Left lung (tissue), 10 donors: ENCODE data around the gene AFAP1L2. TPM values are rescaled to one million over a fixed set of nuclear protein-coding genes. Genes with fewer than 3 reads are reported as not detected.
A peak's percentile ranks its signal among the peaks of the same experiment; 100 is the strongest.

ENCODE experiments used
- ATAC-seq: fragments of 200-7000 bp; cut with Tn5 transposase; one replicate; pipeline ENCODE4 v1.9.1; 2020; ENCODE audit warnings: moderate library complexity
- DNase-seq, 4 donors: peaks; one replicate each; pipeline ENCODE4 v3.0.0-alpha.2; 2013 to 2020
- H3K27ac ChIP-seq, 2 donors: fragments of 200-600 bp; sonication (generic) in 1 of 2; one replicate each; pipeline versions ENCODE4 v1.5.0 to v1.8.0; 2020 to 2021
- H3K27me3 ChIP-seq, 2 donors: fragments of 200-600 bp; sonication (generic) in 1 of 2; one replicate each; pipeline versions ENCODE4 v1.5.0 to v1.8.0; 2020 to 2021
- H3K36me3 ChIP-seq, 2 donors: fragments of 200-600 bp; sonication (generic) in 1 of 2; one replicate each; pipeline versions ENCODE4 v1.5.0 to v1.8.0; 2020 to 2021
- H3K4me1 ChIP-seq, 2 donors: fragments of 200-600 bp; one replicate each; pipeline ENCODE4 v1.8.0; 2021
- H3K4me3 ChIP-seq, 2 donors: fragments of 200-600 bp; sonication (generic) in 1 of 2; one replicate each; pipeline versions ENCODE4 v1.5.0 to v1.8.0; 2020 to 2021; ENCODE audit warnings: mild to moderate bottlenecking in 1 of 2
- H3K9me3 ChIP-seq, 2 donors: fragments of 200-600 bp; sonication (generic) in 1 of 2; one replicate each; pipeline versions ENCODE4 v1.5.0 to v1.8.0; 2020 to 2021
- intact Hi-C, 2 donors: fragments of 100-400 bp; cut with DNase I; formaldehyde crosslinking; loops; one replicate each; pipeline versions ENCODE4 v1.11.2 to v1.14.2; 2022
- polyA plus RNA-seq, 6 donors: library from polyadenylated mRNA; unstranded; fragments of 120-200 nt; gene quantifications; one replicate each; pipeline ENCODE4 v1.2.1, GENCODE V29; 2013; ENCODE audit not compliant: insufficient read length in 6 of 6
- total RNA-seq, 2 donors: library from RNA; stranded (reverse); fragmentation: NEBNext Ultra II Directional; extraction: Animal tissue kit (Norgen Biotek cat#: 25700); gene quantifications; one replicate each; pipeline ENCODE4 v1.2.1, GENCODE V29; 2021
- TF ChIP-seq, protein P1 (sequence below), 2 donors: fragments of 200-600 bp; sonication (generic) in 1 of 2; IDR thresholded peaks; one replicate each; pipeline versions ENCODE4 v1.5.0 to v1.8.0; 2021; ENCODE audit warnings: antibody characterized with exemption in 2 of 2
- donor health status: DM: no; HTN: yes; CAD: no.
- donor health status: DM: no; HTN: no; CAD: no.

AFAP1L2 gene
- total and polyA plus RNA-seq, 8 donors = 6.4 to 43.3 (median 33.2) TPM

DNA sequence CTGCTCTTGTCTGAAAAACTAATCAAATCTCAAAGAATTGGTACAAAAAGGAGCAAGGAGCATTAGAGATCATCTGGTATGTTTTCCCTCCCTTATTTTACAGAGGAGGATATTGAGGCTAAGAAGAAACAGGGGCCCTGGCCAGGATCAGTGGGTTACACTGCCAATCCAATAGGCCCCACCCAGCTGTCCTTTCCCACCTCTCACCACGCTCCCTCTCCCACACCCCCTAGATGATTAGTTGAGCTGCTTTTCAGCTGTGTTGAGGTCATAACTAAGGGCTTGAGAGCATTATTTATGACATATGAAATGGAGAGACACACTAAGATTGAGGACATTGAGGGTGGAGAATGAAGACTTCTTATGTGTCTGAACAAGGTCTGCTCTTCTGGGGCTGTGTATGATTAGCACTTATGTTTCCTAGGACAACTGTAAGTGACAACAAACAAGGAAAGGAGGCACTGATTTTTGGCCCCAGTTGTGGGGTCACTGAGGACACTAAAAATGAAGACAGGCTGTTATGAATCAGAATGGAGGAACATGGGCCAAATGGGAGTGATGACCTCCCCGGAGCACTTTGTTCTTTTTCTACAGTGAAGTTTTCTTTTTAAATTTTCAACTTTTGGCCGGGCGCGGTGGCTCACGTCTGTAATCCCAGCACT, 138.8 kb downstream of the AFAP1L2 start:
- no peaks in the 10 kb centered on the region for H3K36me3 ChIP-seq
- H3K4me3 ChIP-seq = no peak overlapping the region
- no peaks in the 10 kb centered on the region for H3K9me3 ChIP-seq
- DNase-seq (peak in 1 of 4 donors; percentile 32), ATAC-seq (peak; percentile 60)
- H3K4me1 ChIP-seq = peaks cover 3 to 5% of the 10 kb centered on the region in 2 donors
- no peak overlapping the region for H3K27ac ChIP-seq
- intact Hi-C loops = no loop called here
- TF ChIP-seq, protein P1, sequence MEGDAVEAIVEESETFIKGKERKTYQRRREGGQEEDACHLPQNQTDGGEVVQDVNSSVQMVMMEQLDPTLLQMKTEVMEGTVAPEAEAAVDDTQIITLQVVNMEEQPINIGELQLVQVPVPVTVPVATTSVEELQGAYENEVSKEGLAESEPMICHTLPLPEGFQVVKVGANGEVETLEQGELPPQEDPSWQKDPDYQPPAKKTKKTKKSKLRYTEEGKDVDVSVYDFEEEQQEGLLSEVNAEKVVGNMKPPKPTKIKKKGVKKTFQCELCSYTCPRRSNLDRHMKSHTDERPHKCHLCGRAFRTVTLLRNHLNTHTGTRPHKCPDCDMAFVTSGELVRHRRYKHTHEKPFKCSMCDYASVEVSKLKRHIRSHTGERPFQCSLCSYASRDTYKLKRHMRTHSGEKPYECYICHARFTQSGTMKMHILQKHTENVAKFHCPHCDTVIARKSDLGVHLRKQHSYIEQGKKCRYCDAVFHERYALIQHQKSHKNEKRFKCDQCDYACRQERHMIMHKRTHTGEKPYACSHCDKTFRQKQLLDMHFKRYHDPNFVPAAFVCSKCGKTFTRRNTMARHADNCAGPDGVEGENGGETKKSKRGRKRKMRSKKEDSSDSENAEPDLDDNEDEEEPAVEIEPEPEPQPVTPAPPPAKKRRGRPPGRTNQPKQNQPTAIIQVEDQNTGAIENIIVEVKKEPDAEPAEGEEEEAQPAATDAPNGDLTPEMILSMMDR (IDR thresholded peaks at IDR 0.05) = no peak
- no peaks in the 10 kb centered on the region for H3K27me3 ChIP-seq

DNA sequence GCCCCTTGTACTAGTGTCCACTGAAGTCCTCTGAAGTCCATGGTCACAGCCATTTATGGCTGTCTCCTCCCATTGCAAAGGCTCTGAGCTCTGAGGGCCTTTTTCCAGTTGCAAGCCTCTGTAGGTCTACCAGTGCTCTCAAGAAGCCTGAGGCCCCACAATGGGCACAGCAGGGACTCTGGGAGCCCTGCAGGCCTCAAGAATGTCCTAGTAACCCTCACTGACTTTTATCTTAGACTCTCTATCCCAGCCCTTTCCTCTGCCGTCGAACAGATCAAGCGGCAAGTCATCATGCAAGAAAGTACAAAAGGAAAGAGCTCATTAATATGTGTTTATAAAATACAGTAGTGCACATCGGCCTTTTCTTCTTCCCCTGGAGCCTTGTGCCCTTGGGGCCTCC, 141.8 kb downstream of the AFAP1L2 start:
- Histone ChIP-seq H3K4me1 (peaks cover 6 to 10% of the 10 kb centered on the region in 2 donors), H3K9me3 (no peaks in the 10 kb centered on the region), H3K36me3 (no peaks in the 10 kb centered on the region), H3K27me3 (no peaks in the 10 kb centered on the region), H3K27ac (no peak overlapping the region), H3K4me3 (no peak overlapping the region)
- TF ChIP-seq, protein P1 (IDR thresholded peaks at IDR 0.05) = no peak
- no peak for ATAC-seq
- intact Hi-C loops = no loop called here
- no peak for DNase-seq

DNA sequence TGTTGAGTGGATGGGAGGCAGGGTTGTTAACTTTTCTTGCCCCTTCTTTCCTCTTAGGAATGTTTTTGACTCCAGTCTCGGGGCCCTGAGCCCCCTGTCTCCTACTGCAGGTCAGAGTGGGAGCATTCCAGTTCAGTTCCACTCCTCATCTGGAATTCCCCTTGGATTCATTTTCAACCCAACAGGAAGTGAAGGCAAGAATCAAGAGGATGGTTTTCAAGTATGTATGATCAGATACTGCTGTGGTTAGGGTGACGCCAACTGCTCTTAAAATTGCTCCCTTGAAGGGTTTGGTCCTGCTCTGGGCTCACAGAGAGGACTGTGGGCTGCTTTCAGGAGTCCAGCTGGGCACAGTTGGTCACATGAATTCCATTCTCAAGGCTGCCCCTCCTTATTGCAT, 143.2 kb downstream of the AFAP1L2 start:
- Histone ChIP-seq H3K36me3 (no peaks in the 10 kb centered on the region), H3K27me3 (no peaks in the 10 kb centered on the region), H3K4me3 (no peak overlapping the region), H3K27ac (peak overlapping the region in 1 of 2 donors; percentile 26), H3K4me1 (peaks cover 3 to 8% of the 10 kb centered on the region in 2 donors), H3K9me3 (no peaks in the 10 kb centered on the region)
- intact Hi-C loops = no loop called here
- peak; percentile 22 for ATAC-seq
- TF ChIP-seq, protein P1 (IDR thresholded peaks at IDR 0.05) = no peak
- DNase-seq = peak in 1 of 4 donors; percentile 27

DNA sequence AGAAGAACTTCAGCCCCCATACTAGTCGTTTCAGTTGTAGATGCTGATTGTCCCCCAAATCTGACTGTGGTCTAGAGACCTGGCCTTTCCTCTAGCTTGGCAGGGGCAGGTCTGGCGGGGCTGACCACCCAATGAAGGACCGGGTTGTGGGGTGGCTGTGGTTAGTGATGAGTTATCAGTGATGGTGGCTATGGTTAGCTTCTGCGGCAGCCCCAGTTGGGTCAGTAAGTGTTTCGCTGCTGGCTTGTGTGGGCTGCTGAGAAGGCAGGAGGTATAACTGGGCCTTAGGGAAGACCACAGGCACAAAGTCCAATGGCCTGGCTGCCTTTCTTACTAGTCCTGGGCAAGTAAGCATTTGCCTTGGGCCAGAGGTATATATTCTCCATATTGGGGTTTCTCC, 143.9 kb downstream of the AFAP1L2 start:
- no peaks in the 10 kb centered on the region for H3K27me3 ChIP-seq
- peak overlapping the region in 1 of 2 donors; percentile 26 for H3K27ac ChIP-seq
- peaks cover 3 to 8% of the 10 kb centered on the region in 2 donors for H3K4me1 ChIP-seq
- H3K36me3 ChIP-seq = no peaks in the 10 kb centered on the region
- TF ChIP-seq, protein P1 (IDR thresholded peaks at IDR 0.05) = no peak
- peak in 1 of 4 donors; percentile 19 for DNase-seq
- H3K4me3 ChIP-seq = no peak overlapping the region
- no peak for ATAC-seq
- intact Hi-C loops = no loop called here
- H3K9me3 ChIP-seq = no peaks in the 10 kb centered on the region

DNA sequence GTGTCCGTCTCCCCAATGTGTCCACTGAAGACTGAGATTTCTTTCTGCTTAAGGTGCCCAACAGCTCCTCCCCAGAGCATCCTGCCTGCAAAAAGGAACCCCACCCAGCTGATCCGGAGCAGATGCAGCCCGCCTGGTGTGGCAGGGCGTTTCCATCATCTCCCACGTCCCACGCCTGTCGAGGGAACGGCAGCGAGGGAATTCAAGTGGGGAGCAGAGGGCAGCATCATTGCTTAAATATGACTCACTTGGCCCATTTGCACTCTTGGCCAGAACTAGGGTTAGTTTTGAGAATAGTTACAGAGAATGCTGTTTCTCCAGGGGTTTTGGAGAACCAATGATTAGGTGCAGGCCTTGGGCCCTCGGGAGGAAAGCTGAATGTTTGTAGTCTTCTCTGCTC, 144.5 kb downstream of the AFAP1L2 start:
- Histone ChIP-seq H3K9me3 (no peaks in the 10 kb centered on the region), H3K27ac (peak overlapping the region in 1 of 2 donors; percentile 26), H3K27me3 (no peaks in the 10 kb centered on the region), H3K4me1 (peaks cover 3 to 8% of the 10 kb centered on the region in 2 donors), H3K4me3 (no peak overlapping the region), H3K36me3 (no peaks in the 10 kb centered on the region)
- TF ChIP-seq, protein P1 (IDR thresholded peaks at IDR 0.05) = no peak
- ATAC-seq = peak; percentile 33
- no peak for DNase-seq
- intact Hi-C loops = no loop called here
